ENCODE data around the gene SIRPA. TPM values are rescaled to one million over a fixed set of nuclear protein-coding genes. Genes with fewer than 3 reads are reported as not detected.

Gene SIRPA
- total and polyA plus RNA-seq, 3 experiments from 2014 or later = 0.53 to 0.66 TPM; not detected in 1

- Mint-ChIP-seq H3K4me3 (no peak overlapping the region), H3K27me3 (peaks cover 13 to 54% of the 10 kb centered on the region in 2 donors), H3K27ac (no peak overlapping the region), H3K36me3 (no peaks in the 10 kb centered on the region), H3K4me1 (no peaks in the 10 kb centered on the region), H3K9me3 (no peaks in the 10 kb centered on the region)
- no peaks in the 10 kb centered on the region for H3K36me3 ChIP-seq (ENCODE audit: insufficient read depth, low read length)
- ChIA-PET POLR2A (no interaction called here), CTCF (no interaction called here)
- no peak overlapping the region for H3K27ac ChIP-seq (ENCODE audit: low read depth, low read length)
- no peak for DNase-seq
- H3K9me3 ChIP-seq (ENCODE audit: low read length) = no peaks in the 10 kb centered on the region
- H3K27me3 ChIP-seq (ENCODE audit: insufficient read depth, low read length, poor library complexity, severe bottlenecking) = no peaks in the 10 kb centered on the region
- H3K4me1 ChIP-seq (ENCODE audit: insufficient read depth, low read length) = no peaks in the 10 kb centered on the region
- H3K4me3 ChIP-seq (ENCODE audit: low read length) = no peak overlapping the region
Measured at GRCh38 chr20:1934721-1935573, 39.7 kb downstream of the SIRPA start.

- Histone ChIP-seq H3K4me3 (ENCODE audit: low read length) (no peak overlapping the region), H3K27me3 (ENCODE audit: insufficient read depth, low read length, poor library complexity, severe bottlenecking) (no peaks in the 10 kb centered on the region), H3K36me3 (ENCODE audit: insufficient read depth, low read length) (no peaks in the 10 kb centered on the region), H3K9me3 (ENCODE audit: low read length) (no peaks in the 10 kb centered on the region), H3K4me1 (ENCODE audit: insufficient read depth, low read length) (no peaks in the 10 kb centered on the region), H3K27ac (ENCODE audit: low read depth, low read length) (no peak overlapping the region)
- Mint-ChIP-seq H3K9me3 (no peaks in the 10 kb centered on the region), H3K27me3 (peaks cover 10 to 49% of the 10 kb centered on the region in 2 donors), H3K36me3 (no peaks in the 10 kb centered on the region), H3K4me3 (no peak overlapping the region), H3K4me1 (no peaks in the 10 kb centered on the region), H3K27ac (no peak overlapping the region)
- ChIA-PET POLR2A (no interaction called here), CTCF (no interaction called here)
- DNase-seq = no peak
Measured at GRCh38 chr20:1935696-1936366, 40.6 kb downstream of the SIRPA start.

- Histone ChIP-seq H3K27me3 (ENCODE audit: insufficient read depth, low read length, poor library complexity, severe bottlenecking) (no peaks in the 10 kb centered on the region), H3K36me3 (ENCODE audit: insufficient read depth, low read length) (no peaks in the 10 kb centered on the region), H3K27ac (ENCODE audit: low read depth, low read length) (no peak overlapping the region), H3K4me3 (ENCODE audit: low read length) (no peak overlapping the region), H3K9me3 (ENCODE audit: low read length) (no peaks in the 10 kb centered on the region), H3K4me1 (ENCODE audit: insufficient read depth, low read length) (no peaks in the 10 kb centered on the region)
- ChIA-PET POLR2A (no interaction called here), CTCF (no interaction called here)
- H3K4me1 Mint-ChIP-seq = no peaks in the 10 kb centered on the region
- H3K27me3 Mint-ChIP-seq = peaks cover 9 to 47% of the 10 kb centered on the region in 2 donors
- no peak overlapping the region for H3K27ac Mint-ChIP-seq
- DNase-seq = no peak
- H3K4me3 Mint-ChIP-seq = no peak overlapping the region
- H3K9me3 Mint-ChIP-seq = no peaks in the 10 kb centered on the region
- H3K36me3 Mint-ChIP-seq = no peaks in the 10 kb centered on the region
Measured at GRCh38 chr20:1937316-1937976, 42.2 kb downstream of the SIRPA start.

- H3K4me3 Mint-ChIP-seq = no peak overlapping the region
- Histone ChIP-seq H3K36me3 (ENCODE audit: insufficient read depth, low read length) (no peaks in the 10 kb centered on the region), H3K9me3 (ENCODE audit: low read length) (no peaks in the 10 kb centered on the region), H3K4me3 (ENCODE audit: low read length) (no peak overlapping the region), H3K27ac (ENCODE audit: low read depth, low read length) (no peak overlapping the region), H3K27me3 (ENCODE audit: insufficient read depth, low read length, poor library complexity, severe bottlenecking) (peaks cover 5% of the 10 kb centered on the region), H3K4me1 (ENCODE audit: insufficient read depth, low read length) (no peaks in the 10 kb centered on the region)
- peaks cover 0 to under 1% (median 0%) of the 10 kb centered on the region in 5 donors for H3K9me3 Mint-ChIP-seq
- no peak overlapping the region for H3K27ac Mint-ChIP-seq
- ChIA-PET CTCF (interaction anchor here (1.3 kb wide), 1 partner anchor 26 kb away, joined by 4 read pairs; no protein-coding TSS in a partner anchor), POLR2A (no interaction called here)
- no peaks in the 10 kb centered on the region for H3K36me3 Mint-ChIP-seq
- no peak for DNase-seq
- no peaks in the 10 kb centered on the region for H3K4me1 Mint-ChIP-seq
- H3K27me3 Mint-ChIP-seq = peaks cover 8 to 52% of the 10 kb centered on the region in 2 donors
Measured at GRCh38 chr20:1938464-1939269, 43.5 kb downstream of the SIRPA start.

GRCh38 chr20:1939270-1939595 is 44.0 kb downstream of the SIRPA start:
- Histone ChIP-seq H3K27me3 (ENCODE audit: insufficient read depth, low read length, poor library complexity, severe bottlenecking) (peaks cover 6% of the 10 kb centered on the region), H3K27ac (ENCODE audit: low read depth, low read length) (no peak overlapping the region), H3K9me3 (ENCODE audit: low read length) (no peaks in the 10 kb centered on the region), H3K36me3 (ENCODE audit: insufficient read depth, low read length) (no peaks in the 10 kb centered on the region), H3K4me3 (ENCODE audit: low read length) (no peak overlapping the region), H3K4me1 (ENCODE audit: insufficient read depth, low read length) (no peaks in the 10 kb centered on the region)
- no peaks in the 10 kb centered on the region for H3K36me3 Mint-ChIP-seq
- no peaks in the 10 kb centered on the region for H3K4me1 Mint-ChIP-seq
- ChIA-PET POLR2A (no interaction called here), CTCF (interaction anchor here (1.3 kb wide), 1 partner anchor 26 kb away, joined by 4 read pairs; no protein-coding TSS in a partner anchor)
- no peak for DNase-seq
- H3K4me3 Mint-ChIP-seq = no peak overlapping the region
- H3K9me3 Mint-ChIP-seq = peaks cover 0 to 2% (median 0%) of the 10 kb centered on the region in 5 donors
- peaks cover 8 to 54% of the 10 kb centered on the region in 2 donors for H3K27me3 Mint-ChIP-seq
- no peak overlapping the region for H3K27ac Mint-ChIP-seq

- H3K27me3 Mint-ChIP-seq = peaks cover 11 to 62% of the 10 kb centered on the region in 2 donors
- peaks cover 8% of the 10 kb centered on the region for H3K27me3 ChIP-seq (ENCODE audit: insufficient read depth, low read length, poor library complexity, severe bottlenecking)
- no peak overlapping the region for H3K4me3 ChIP-seq (ENCODE audit: low read length)
- DNase-seq = no peak
- H3K36me3 Mint-ChIP-seq = no peaks in the 10 kb centered on the region
- no peaks in the 10 kb centered on the region for H3K4me1 Mint-ChIP-seq
- H3K27ac ChIP-seq (ENCODE audit: low read depth, low read length) = no peak overlapping the region
- H3K4me1 ChIP-seq (ENCODE audit: insufficient read depth, low read length) = no peaks in the 10 kb centered on the region
- ChIA-PET POLR2A (no interaction called here), CTCF (no interaction called here)
- no peaks in the 10 kb centered on the region for H3K36me3 ChIP-seq (ENCODE audit: insufficient read depth, low read length)
- H3K27ac Mint-ChIP-seq = no peak overlapping the region
- H3K4me3 Mint-ChIP-seq = no peak overlapping the region
- peaks cover 0 to 2% (median 0%) of the 10 kb centered on the region in 5 donors for H3K9me3 Mint-ChIP-seq
- H3K9me3 ChIP-seq (ENCODE audit: low read length) = no peaks in the 10 kb centered on the region
Measured at GRCh38 chr20:1940581-1940980, 45.4 kb downstream of the SIRPA start.

GRCh38 chr20:1941226-1941625 is 46.0 kb downstream of the SIRPA start:
- H3K4me3 Mint-ChIP-seq = no peak overlapping the region
- H3K4me1 Mint-ChIP-seq = no peaks in the 10 kb centered on the region
- no peaks in the 10 kb centered on the region for H3K36me3 Mint-ChIP-seq
- H3K27ac Mint-ChIP-seq = no peak overlapping the region
- DNase-seq = no peak
- H3K4me3 ChIP-seq (ENCODE audit: low read length) = no peak overlapping the region
- no peak overlapping the region for H3K27ac ChIP-seq (ENCODE audit: low read depth, low read length)
- H3K9me3 ChIP-seq (ENCODE audit: low read length) = no peaks in the 10 kb centered on the region
- POLR2A ChIA-PET = no interaction called here
- CTCF ChIA-PET = no interaction called here
- peaks cover 11% of the 10 kb centered on the region for H3K27me3 ChIP-seq (ENCODE audit: insufficient read depth, low read length, poor library complexity, severe bottlenecking)
- H3K36me3 ChIP-seq (ENCODE audit: insufficient read depth, low read length) = no peaks in the 10 kb centered on the region
- H3K4me1 ChIP-seq (ENCODE audit: insufficient read depth, low read length) = no peaks in the 10 kb centered on the region
- H3K27me3 Mint-ChIP-seq = peaks cover 11 to 64% of the 10 kb centered on the region in 2 donors
- H3K9me3 Mint-ChIP-seq = peaks cover 0 to 2% (median 0%) of the 10 kb centered on the region in 5 donors
